HAP-1 (cell line): ENCODE measurements around the gene HSPA12A.

Experiments
- DNase-seq, 2 experiments: peaks; one replicate each; pipeline ENCODE4 v3.0.0-alpha.2; 2016 to 2020; ENCODE audit warnings: low spot score in 2 of 2
- H3K27me3 ChIP-seq: fragments of 250-450 bp; sonication (Bioruptor Pico); 2 replicates; pipeline ENCODE4 v1.5.1; 2020; ENCODE audit warnings: low read depth, mild to moderate bottlenecking, moderate library complexity
- H3K36me3 ChIP-seq: fragments of 250-450 bp; sonication (Bioruptor Pico); replicated peaks from 2 replicates; pipeline ENCODE4 v1.5.1; 2020; ENCODE audit warnings: mild to moderate bottlenecking
- H3K4me1 ChIP-seq: fragments of 250-450 bp; sonication (Bioruptor Pico); 2 replicates; pipeline ENCODE4 v1.5.1; 2020; ENCODE audit warnings: mild to moderate bottlenecking
- H3K4me3 ChIP-seq: fragments of 250-450 bp; sonication (Bioruptor Pico); 2 replicates; pipeline ENCODE4 v1.5.1; 2020; ENCODE audit warnings: mild to moderate bottlenecking, moderate library complexity
- H3K9me3 ChIP-seq: fragments of 250-450 bp; sonication (Bioruptor Pico); 2 replicates; pipeline ENCODE4 v1.5.1; 2020; ENCODE audit warnings: mild to moderate bottlenecking, moderate library complexity
- in situ Hi-C: fragments of 300-500 bp; cut with MboI; formaldehyde crosslinking; loops from 3 replicates; pipeline ENCODE4 v1.14.3; 2020; ENCODE audit warnings: low sequenced_read_pairs, inconsistent platforms, mixed read lengths

Gene HSPA12A

GRCh38 chr10:116710076-116710475 is 32.3 kb downstream of the HSPA12A start:
- no peak for DNase-seq
- H3K27me3 ChIP-seq: no peaks in the 10 kb centered on the region
- H3K36me3 ChIP-seq: no peaks in the 10 kb centered on the region
- H3K9me3 ChIP-seq: no peaks in the 10 kb centered on the region
- H3K4me1 ChIP-seq: no peaks in the 10 kb centered on the region
- in situ Hi-C loops: no loop called here
- no peak overlapping the region for H3K4me3 ChIP-seq

GRCh38 chr10:116708877-116709276 is 33.5 kb downstream of the HSPA12A start:
- H3K36me3 ChIP-seq: no peaks in the 10 kb centered on the region
- no peak for DNase-seq
- no peaks in the 10 kb centered on the region for H3K27me3 ChIP-seq
- H3K4me3 ChIP-seq: no peak overlapping the region
- H3K9me3 ChIP-seq: no peaks in the 10 kb centered on the region
- no peaks in the 10 kb centered on the region for H3K4me1 ChIP-seq
- in situ Hi-C loops: no loop called here

- DNase-seq: no peak
Observed at GRCh38 chr10:116708391-116708821, 34.0 kb downstream of the HSPA12A start.

GRCh38 chr10:116707981-116708380 is 34.4 kb downstream of the HSPA12A start:
- Histone ChIP-seq H3K36me3 (no peaks in the 10 kb centered on the region), H3K4me1 (no peaks in the 10 kb centered on the region), H3K4me3 (no peak overlapping the region), H3K9me3 (no peaks in the 10 kb centered on the region), H3K27me3 (no peaks in the 10 kb centered on the region)
- in situ Hi-C loops: no loop called here
- DNase-seq: no peak

More at GRCh38 chr10:116708391-116708821, 34.0 kb downstream of the HSPA12A start:
- no peaks in the 10 kb centered on the region for H3K9me3 ChIP-seq
- H3K4me1 ChIP-seq: no peaks in the 10 kb centered on the region
- H3K36me3 ChIP-seq: no peaks in the 10 kb centered on the region
- no peak overlapping the region for H3K4me3 ChIP-seq
- H3K27me3 ChIP-seq: no peaks in the 10 kb centered on the region
- in situ Hi-C loops: no loop called here

GRCh38 chr10:116706281-116706680 is 36.1 kb downstream of the HSPA12A start:
- in situ Hi-C loops: no loop called here
- H3K36me3 ChIP-seq: no peaks in the 10 kb centered on the region
- no peak for DNase-seq
- no peaks in the 10 kb centered on the region for H3K27me3 ChIP-seq
- H3K4me3 ChIP-seq: no peak overlapping the region
- no peaks in the 10 kb centered on the region for H3K4me1 ChIP-seq
- no peaks in the 10 kb centered on the region for H3K9me3 ChIP-seq

- Histone ChIP-seq H3K9me3 (no peaks in the 10 kb centered on the region), H3K27me3 (no peaks in the 10 kb centered on the region), H3K4me1 (no peaks in the 10 kb centered on the region), H3K36me3 (no peaks in the 10 kb centered on the region), H3K4me3 (no peak overlapping the region)
- DNase-seq: no peak
- in situ Hi-C loops: no loop called here
Observed at GRCh38 chr10:116705498-116705897, 36.9 kb downstream of the HSPA12A start.

GRCh38 chr10:116704926-116705325 is 37.4 kb downstream of the HSPA12A start:
- peaks cover 5% of the 10 kb centered on the region for H3K4me1 ChIP-seq
- no peak for DNase-seq
- H3K4me3 ChIP-seq: no peak overlapping the region
- H3K27me3 ChIP-seq: no peaks in the 10 kb centered on the region
- in situ Hi-C loops: no loop called here
- no peaks in the 10 kb centered on the region for H3K36me3 ChIP-seq
- no peaks in the 10 kb centered on the region for H3K9me3 ChIP-seq

- Histone ChIP-seq H3K27me3 (no peaks in the 10 kb centered on the region), H3K4me1 (peaks cover 10% of the 10 kb centered on the region), H3K36me3 (no peaks in the 10 kb centered on the region), H3K9me3 (no peaks in the 10 kb centered on the region), H3K4me3 (no peak overlapping the region)
- in situ Hi-C loops: no loop called here
- no peak for DNase-seq
Observed at GRCh38 chr10:116702165-116702564, 40.2 kb downstream of the HSPA12A start.

GRCh38 chr10:116699471-116700150 is 42.8 kb downstream of the HSPA12A start:
- in situ Hi-C loops: no loop called here
- peak; percentile 65 to 96 for DNase-seq
- Histone ChIP-seq H3K4me3 (no peak overlapping the region), H3K4me1 (peaks cover 10% of the 10 kb centered on the region), H3K27me3 (no peaks in the 10 kb centered on the region), H3K9me3 (no peaks in the 10 kb centered on the region), H3K36me3 (no peaks in the 10 kb centered on the region)

GRCh38 chr10:116699049-116699448 is 43.3 kb downstream of the HSPA12A start:
- Histone ChIP-seq H3K4me3 (no peak overlapping the region), H3K4me1 (peaks cover 10% of the 10 kb centered on the region), H3K9me3 (no peaks in the 10 kb centered on the region), H3K27me3 (no peaks in the 10 kb centered on the region), H3K36me3 (no peaks in the 10 kb centered on the region)
- no peak for DNase-seq
- in situ Hi-C loops: no loop called here

- no peak overlapping the region for H3K4me3 ChIP-seq
- no peaks in the 10 kb centered on the region for H3K36me3 ChIP-seq
- H3K4me1 ChIP-seq: peaks cover 10% of the 10 kb centered on the region
- no peak for DNase-seq
- in situ Hi-C loops: no loop called here
- no peaks in the 10 kb centered on the region for H3K27me3 ChIP-seq
- no peaks in the 10 kb centered on the region for H3K9me3 ChIP-seq
Observed at GRCh38 chr10:116698364-116698763, 44.0 kb downstream of the HSPA12A start.

GRCh38 chr10:116697816-116698215 is 44.5 kb downstream of the HSPA12A start:
- in situ Hi-C loops: no loop called here
- Histone ChIP-seq H3K4me1 (peaks cover 10% of the 10 kb centered on the region), H3K4me3 (no peak overlapping the region), H3K36me3 (no peaks in the 10 kb centered on the region), H3K27me3 (no peaks in the 10 kb centered on the region), H3K9me3 (no peaks in the 10 kb centered on the region)
- DNase-seq: no peak

- no peak for DNase-seq
- no peaks in the 10 kb centered on the region for H3K27me3 ChIP-seq
- H3K4me1 ChIP-seq: peaks cover 10% of the 10 kb centered on the region
- no peaks in the 10 kb centered on the region for H3K9me3 ChIP-seq
- in situ Hi-C loops: no loop called here
- H3K4me3 ChIP-seq: no peak overlapping the region
- no peaks in the 10 kb centered on the region for H3K36me3 ChIP-seq
Observed at GRCh38 chr10:116696919-116697318, 45.4 kb downstream of the HSPA12A start.

- Histone ChIP-seq H3K4me1 (peaks cover 5% of the 10 kb centered on the region), H3K9me3 (no peaks in the 10 kb centered on the region), H3K27me3 (no peaks in the 10 kb centered on the region), H3K4me3 (no peak overlapping the region), H3K36me3 (no peaks in the 10 kb centered on the region)
- in situ Hi-C loops: no loop called here
- DNase-seq: no peak
Observed at GRCh38 chr10:116694927-116695268, 47.5 kb downstream of the HSPA12A start.
